GM12891 (cell line): ENCODE data around the gene PLBD2.

Source experiments
- PAX5 ChIP-seq: IDR thresholded peaks from 2 replicates; pipeline ENCODE4 v1.6.1; 2011; ENCODE audit warnings: low read length, moderate library complexity, mild to moderate bottlenecking; ENCODE audit not compliant: insufficient read depth, severe bottlenecking
- POLR2A ChIP-seq: IDR thresholded peaks from 2 replicates; pipeline ENCODE4 v1.6.1; 2011; ENCODE audit warnings: low read depth, low read length, control low read depth
- POLR2AphosphoS5 ChIP-seq: IDR thresholded peaks from 2 replicates; pipeline ENCODE4 v1.6.1; 2011; ENCODE audit warnings: low read depth, low read length, control low read depth
- SPI1 ChIP-seq: IDR thresholded peaks from 2 replicates; pipeline ENCODE4 v1.6.1; 2011; ENCODE audit warnings: low read depth, low read length, control low read depth
- TAF1 ChIP-seq: IDR thresholded peaks from 2 replicates; pipeline ENCODE4 v1.6.1; 2011; ENCODE audit warnings: low read depth, low read length, control low read depth

GRCh38 chr12:113359133-113359938 is 949 bp downstream of the PLBD2 start:
- no peak for TF ChIP-seq SPI1
- no peak for TF ChIP-seq POLR2A
- TF ChIP-seq POLR2AphosphoS5 = no peak
- no peak for TF ChIP-seq TAF1
- no peak for TF ChIP-seq PAX5
